HepG2 (cell line): ENCODE measurements around the gene COQ3. TPM values are rescaled to one million over a fixed set of nuclear protein-coding genes. Genes with fewer than 3 reads are reported as not detected.

Experiments
- FOXP1 ChIP-seq, 2 experiments: fragments of 450-650 bp in 1 of 2; IDR thresholded peaks; 2 replicates each; pipeline ENCODE4 v1.6.1; 2017 to 2018; ENCODE audit warnings: antibody characterized with exemption in 1 of 2
- FUBP1 ChIP-seq: sonication (generic); formaldehyde crosslinking; IDR thresholded peaks from 2 replicates; pipeline ENCODE4 v1.5.1; 2020; ENCODE audit warnings: missing genetic modification reagents, mild to moderate bottlenecking, borderline replicate concordance
- MXD1 ChIP-seq: sonication (generic); formaldehyde crosslinking; IDR thresholded peaks from 2 replicates; pipeline ENCODE4 v1.4.0; 2020; ENCODE audit warnings: mild to moderate bottlenecking, missing genetic modification reagents
- SMAD9 ChIP-seq: sonication (generic); formaldehyde crosslinking; IDR thresholded peaks from 2 replicates; pipeline ENCODE4 v1.5.1; 2020; ENCODE audit warnings: mild to moderate bottlenecking, missing genetic modification reagents
- SPEN ChIP-seq: sonication (generic); formaldehyde crosslinking; IDR thresholded peaks from 2 replicates; pipeline ENCODE4 v1.5.1; 2020; ENCODE audit warnings: low read depth, mild to moderate bottlenecking, missing genetic modification reagents
- ZBTB3 ChIP-seq: sonication (generic); formaldehyde crosslinking; IDR thresholded peaks from 2 replicates; pipeline ENCODE4 v1.4.0; 2020; ENCODE audit warnings: low read depth, mild to moderate bottlenecking, moderate library complexity, missing genetic modification reagents, borderline replicate concordance
- ZBTB37 ChIP-seq: sonication (generic); formaldehyde crosslinking; IDR thresholded peaks from 2 replicates; pipeline ENCODE4 v1.4.0; 2020; ENCODE audit warnings: mild to moderate bottlenecking, missing genetic modification reagents
- ZNF33A ChIP-seq: sonication (generic); formaldehyde crosslinking; IDR thresholded peaks from 2 replicates; pipeline ENCODE4 v1.5.1; 2020; ENCODE audit warnings: missing genetic modification reagents, mild to moderate bottlenecking, moderate library complexity, borderline replicate concordance
- ZNF512 ChIP-seq: sonication (generic); formaldehyde crosslinking; IDR thresholded peaks from 2 replicates; pipeline ENCODE4 v1.4.0; 2020; ENCODE audit warnings: mild to moderate bottlenecking, missing genetic modification reagents
- ZNF644 ChIP-seq: IDR thresholded peaks from 2 replicates; pipeline ENCODE4 v1.6.1; 2016; ENCODE audit warnings: low read depth
- polyA plus RNA-seq, 8 experiments: library from polyadenylated mRNA; depleted of rRNA in 3 of 8; stranded (reverse) in 7 of 8; unstranded in 1 of 8; fragments of >200 nt; fragmentation: Illumina TruSeq in 4 of 8; extraction: Trizol in 4 of 8; gene quantifications; 2 replicates each; pipeline versions ENCODE4 v1.2.1 to v1.2.3, GENCODE V29; 2011 to 2016; ENCODE audit warnings: low read depth in 4 of 8, missing spikeins in 1 of 8, mixed read lengths in 1 of 8; ENCODE audit not compliant: insufficient read depth in 1 of 8
- total RNA-seq, 5 experiments: library from RNA; depleted of rRNA; stranded (reverse); fragments of >200 nt; fragmentation: Illumina TruSeq; extraction: Trizol; gene quantifications; 2 replicates each; pipeline ENCODE4 v1.2.3, GENCODE V29; 2016; ENCODE audit warnings: low read depth in 1 of 5
- TF ChIP-seq, protein P1 (sequence below): sonication (generic); formaldehyde crosslinking; IDR thresholded peaks from 2 replicates; pipeline ENCODE4 v1.9.0; 2021; ENCODE audit warnings: missing genetic modification reagents, borderline replicate concordance
- TF ChIP-seq, protein P2 (sequence below): sonication (generic); formaldehyde crosslinking; IDR thresholded peaks from 2 replicates; pipeline ENCODE4 v1.4.0; 2020; ENCODE audit warnings: missing genetic modification reagents
- TF ChIP-seq, protein P3 (sequence below): sonication (generic); formaldehyde crosslinking; IDR thresholded peaks from 2 replicates; pipeline ENCODE4 v1.4.0; 2020; ENCODE audit warnings: missing genetic modification reagents

COQ3 gene
- total and polyA plus RNA-seq, 2 of the 13 experiments (the other 11 are each of a cell fraction or from before 2014, with no cell fraction given) = 5.3 to 20.5 TPM

DNA sequence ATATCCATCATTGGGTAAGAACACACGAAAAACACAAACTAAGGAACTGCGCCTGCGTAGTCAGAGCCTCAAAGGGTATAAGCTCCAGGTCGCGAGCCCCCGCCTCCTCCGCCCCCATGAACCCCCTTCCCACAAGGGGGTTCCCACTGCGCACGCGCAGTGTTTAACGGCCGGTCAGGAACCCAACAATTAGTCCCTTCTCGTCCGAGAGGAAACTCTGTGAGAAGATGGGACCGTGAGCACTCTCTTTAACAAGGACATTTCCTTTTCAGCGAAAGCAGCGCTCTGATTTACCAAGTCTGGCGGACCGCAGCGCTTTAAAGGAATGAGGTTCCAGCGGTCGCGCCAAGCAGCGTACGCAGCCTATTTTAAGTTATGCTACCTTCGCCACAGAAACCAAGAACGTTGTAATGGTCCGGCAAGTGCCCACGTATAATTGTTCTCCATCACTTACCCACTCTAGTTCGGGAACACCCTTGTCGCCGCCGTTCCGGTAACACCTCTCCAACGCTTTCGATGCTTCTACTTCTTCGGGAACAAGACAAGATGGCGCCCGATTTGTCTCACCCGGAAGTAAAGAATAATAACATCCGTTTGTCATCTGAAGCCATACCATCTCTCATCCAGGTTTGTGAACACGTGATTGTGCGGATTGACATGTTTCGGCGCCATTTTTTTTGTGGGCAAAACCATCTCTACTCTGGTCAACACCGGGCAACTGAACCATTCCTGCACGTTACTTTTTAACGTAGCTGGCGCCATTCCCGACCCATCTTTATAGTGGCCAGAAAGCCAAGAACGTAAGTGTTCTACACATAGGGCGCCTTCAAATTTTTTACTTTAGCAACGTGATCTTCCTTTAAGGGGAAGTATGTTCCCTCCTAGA lies 31.0 kb upstream of the COQ3 start, which contains the start of gene PNISR (continued):
- TF ChIP-seq, protein P1, sequence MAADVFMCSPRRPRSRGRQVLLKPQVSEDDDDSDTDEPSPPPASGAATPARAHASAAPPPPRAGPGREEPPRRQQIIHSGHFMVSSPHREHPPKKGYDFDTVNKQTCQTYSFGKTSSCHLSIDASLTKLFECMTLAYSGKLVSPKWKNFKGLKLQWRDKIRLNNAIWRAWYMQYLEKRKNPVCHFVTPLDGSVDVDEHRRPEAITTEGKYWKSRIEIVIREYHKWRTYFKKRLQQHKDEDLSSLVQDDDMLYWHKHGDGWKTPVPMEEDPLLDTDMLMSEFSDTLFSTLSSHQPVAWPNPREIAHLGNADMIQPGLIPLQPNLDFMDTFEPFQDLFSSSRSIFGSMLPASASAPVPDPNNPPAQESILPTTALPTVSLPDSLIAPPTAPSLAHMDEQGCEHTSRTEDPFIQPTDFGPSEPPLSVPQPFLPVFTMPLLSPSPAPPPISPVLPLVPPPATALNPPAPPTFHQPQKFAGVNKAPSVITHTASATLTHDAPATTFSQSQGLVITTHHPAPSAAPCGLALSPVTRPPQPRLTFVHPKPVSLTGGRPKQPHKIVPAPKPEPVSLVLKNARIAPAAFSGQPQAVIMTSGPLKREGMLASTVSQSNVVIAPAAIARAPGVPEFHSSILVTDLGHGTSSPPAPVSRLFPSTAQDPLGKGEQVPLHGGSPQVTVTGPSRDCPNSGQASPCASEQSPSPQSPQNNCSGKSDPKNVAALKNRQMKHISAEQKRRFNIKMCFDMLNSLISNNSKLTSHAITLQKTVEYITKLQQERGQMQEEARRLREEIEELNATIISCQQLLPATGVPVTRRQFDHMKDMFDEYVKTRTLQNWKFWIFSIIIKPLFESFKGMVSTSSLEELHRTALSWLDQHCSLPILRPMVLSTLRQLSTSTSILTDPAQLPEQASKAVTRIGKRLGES = 0 out of 2 replicates have a peak, but pooled peaks have one; percentile 11
- TF ChIP-seq ZNF644 (CRISPR knock-in tag) = peak; percentile 65; the same call in 1 of the 2 replicates
- TF ChIP-seq, protein P2, sequence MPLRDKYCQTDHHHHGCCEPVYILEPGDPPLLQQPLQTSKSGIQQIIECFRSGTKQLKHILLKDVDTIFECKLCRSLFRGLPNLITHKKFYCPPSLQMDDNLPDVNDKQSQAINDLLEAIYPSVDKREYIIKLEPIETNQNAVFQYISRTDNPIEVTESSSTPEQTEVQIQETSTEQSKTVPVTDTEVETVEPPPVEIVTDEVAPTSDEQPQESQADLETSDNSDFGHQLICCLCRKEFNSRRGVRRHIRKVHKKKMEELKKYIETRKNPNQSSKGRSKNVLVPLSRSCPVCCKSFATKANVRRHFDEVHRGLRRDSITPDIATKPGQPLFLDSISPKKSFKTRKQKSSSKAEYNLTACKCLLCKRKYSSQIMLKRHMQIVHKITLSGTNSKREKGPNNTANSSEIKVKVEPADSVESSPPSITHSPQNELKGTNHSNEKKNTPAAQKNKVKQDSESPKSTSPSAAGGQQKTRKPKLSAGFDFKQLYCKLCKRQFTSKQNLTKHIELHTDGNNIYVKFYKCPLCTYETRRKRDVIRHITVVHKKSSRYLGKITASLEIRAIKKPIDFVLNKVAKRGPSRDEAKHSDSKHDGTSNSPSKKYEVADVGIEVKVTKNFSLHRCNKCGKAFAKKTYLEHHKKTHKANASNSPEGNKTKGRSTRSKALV (CRISPR knock-in tag) = no peak; the same call in 1 of the 2 replicates
- TF ChIP-seq ZNF33A (CRISPR knock-in tag) = no peak
- TF ChIP-seq ZBTB3 = no peak
- TF ChIP-seq ZNF512 (CRISPR knock-in tag) = no peak
- no peak for TF ChIP-seq SPEN (CRISPR knock-in tag)
- TF ChIP-seq MXD1 (CRISPR knock-in tag) = no peak
- TF ChIP-seq SMAD9 (CRISPR knock-in tag) = no peak
- TF ChIP-seq, protein P3, sequence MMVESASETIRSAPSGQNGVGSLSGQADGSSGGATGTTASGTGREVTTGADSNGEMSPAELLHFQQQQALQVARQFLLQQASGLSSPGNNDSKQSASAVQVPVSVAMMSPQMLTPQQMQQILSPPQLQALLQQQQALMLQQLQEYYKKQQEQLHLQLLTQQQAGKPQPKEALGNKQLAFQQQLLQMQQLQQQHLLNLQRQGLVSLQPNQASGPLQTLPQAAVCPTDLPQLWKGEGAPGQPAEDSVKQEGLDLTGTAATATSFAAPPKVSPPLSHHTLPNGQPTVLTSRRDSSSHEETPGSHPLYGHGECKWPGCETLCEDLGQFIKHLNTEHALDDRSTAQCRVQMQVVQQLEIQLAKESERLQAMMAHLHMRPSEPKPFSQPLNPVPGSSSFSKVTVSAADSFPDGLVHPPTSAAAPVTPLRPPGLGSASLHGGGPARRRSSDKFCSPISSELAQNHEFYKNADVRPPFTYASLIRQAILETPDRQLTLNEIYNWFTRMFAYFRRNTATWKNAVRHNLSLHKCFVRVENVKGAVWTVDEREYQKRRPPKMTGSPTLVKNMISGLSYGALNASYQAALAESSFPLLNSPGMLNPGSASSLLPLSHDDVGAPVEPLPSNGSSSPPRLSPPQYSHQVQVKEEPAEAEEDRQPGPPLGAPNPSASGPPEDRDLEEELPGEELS (CRISPR knock-in tag) = peak; percentile 39; the same call in 1 of the 2 replicates
- no peak for TF ChIP-seq FOXP1 (IDR thresholded peaks at IDR 0.05)
- no peak for TF ChIP-seq FOXP1 (CRISPR knock-in tag; IDR thresholded peaks at IDR 0.05)
- TF ChIP-seq ZBTB37 (CRISPR knock-in tag) = no peak
- no peak for TF ChIP-seq FUBP1 (CRISPR knock-in tag)
